OCI-LY3 (cell line): ENCODE data around the gene HYAL2.

ENCODE experiments used
- H2AFZ ChIP-seq: fragments of 200-600, 300-600 bp; shearing (Covaris generic); 2 replicates; pipeline ENCODE4 v1.6.0; 2014; ENCODE audit warnings: antibody characterized with exemption, low read depth, low read length
- H3K27ac ChIP-seq: fragments of 200-600, 300-600 bp; sonication (generic); 2 replicates; pipeline ENCODE4 v1.5.1; 2014; ENCODE audit warnings: mild to moderate bottlenecking, low read length, moderate library complexity, mixed read lengths
- H3K27me3 ChIP-seq: fragments of 200-600, 300-600 bp; sonication (generic); 2 replicates; pipeline ENCODE4 v1.6.1; 2014; ENCODE audit warnings: low read depth, low read length, mixed read lengths
- H3K36me3 ChIP-seq: fragments of 200-600, 300-600 bp; sonication (generic); replicated peaks from 2 replicates; pipeline ENCODE3; 2014; ENCODE audit warnings: low read depth, low read length, mixed read lengths
- H3K4me1 ChIP-seq: fragments of 300-600, 200-600 bp; sonication (generic); 2 replicates; pipeline ENCODE4 v1.6.1; 2014; ENCODE audit warnings: low read length, mixed read lengths
- H3K4me2 ChIP-seq: fragments of 200-600, 300-600 bp; sonication (generic); 2 replicates; pipeline ENCODE4 v1.6.1; 2014; ENCODE audit warnings: low read length, mixed read lengths
- H3K4me3 ChIP-seq: fragments of 300-600, 200-600 bp; sonication (generic); 2 replicates; pipeline ENCODE4 v1.5.1; 2014; ENCODE audit warnings: antibody characterized with exemption, mild to moderate bottlenecking, low read length, moderate library complexity
- H3K79me2 ChIP-seq: fragments of 300-600, 200-600 bp; shearing (Covaris generic); 2 replicates; pipeline ENCODE4 v1.6.1; 2014; ENCODE audit warnings: mild to moderate bottlenecking, low read length, mixed read lengths
- H3K9ac ChIP-seq: fragments of 300-600, 200-600 bp; shearing (Covaris generic); 2 replicates; pipeline ENCODE4 v1.6.0; 2014; ENCODE audit warnings: mild to moderate bottlenecking, low read length, moderate library complexity
- H3K9me3 ChIP-seq: fragments of 200-600, 300-600 bp; shearing (Covaris generic); 2 replicates; pipeline ENCODE4 v1.6.1; 2014; ENCODE audit warnings: low read length, mixed read lengths; ENCODE audit not compliant: insufficient read depth
- H4K20me1 ChIP-seq: fragments of 200-600, 300-600 bp; sonication (generic); 2 replicates; pipeline ENCODE4 v1.6.1; 2016; ENCODE audit warnings: low read length, mixed read lengths; ENCODE audit not compliant: insufficient read depth
- CTCF ChIP-seq: fragments of 200-600, 300-600 bp; sonication (generic); IDR thresholded peaks from 2 replicates; pipeline ENCODE4 v1.5.1; 2014; ENCODE audit warnings: antibody characterized with exemption, low read length, low read depth
- EZH2phosphoT487 ChIP-seq: fragments of 200-600 bp; shearing (Covaris generic); IDR thresholded peaks from 2 replicates; pipeline ENCODE4 v1.6.1; 2018; ENCODE audit warnings: antibody characterized with exemption, mixed run types, low read depth

HYAL2 gene

GRCh38 chr3:50270422-50271224, 51.9 kb downstream of the HYAL2 start:
- no peak overlapping the region for H3K9ac ChIP-seq
- H4K20me1 ChIP-seq, result no peaks in the 10 kb centered on the region
- no peak overlapping the region for H3K27ac ChIP-seq
- no peaks in the 10 kb centered on the region for H3K79me2 ChIP-seq
- no peaks in the 10 kb centered on the region for H3K36me3 ChIP-seq
- TF ChIP-seq EZH2phosphoT487 (no peak), CTCF (no peak)
- no peak overlapping the region for H2AFZ ChIP-seq
- peaks cover 30% of the 10 kb centered on the region for H3K27me3 ChIP-seq
- no peak overlapping the region for H3K4me2 ChIP-seq
- peaks cover 9% of the 10 kb centered on the region; the same call in 1 of the 2 replicates for H3K4me1 ChIP-seq
- no peaks in the 10 kb centered on the region for H3K9me3 ChIP-seq
- H3K4me3 ChIP-seq, result no peak overlapping the region

GRCh38 chr3:50269977-50270413, 52.5 kb downstream of the HYAL2 start:
- H4K20me1 ChIP-seq, result no peaks in the 10 kb centered on the region
- no peak for TF ChIP-seq EZH2phosphoT487
- no peak for TF ChIP-seq CTCF
- H3K4me3 ChIP-seq, result no peak overlapping the region
- no peak overlapping the region for H3K27ac ChIP-seq
- no peaks in the 10 kb centered on the region for H3K36me3 ChIP-seq
- no peaks in the 10 kb centered on the region for H3K9me3 ChIP-seq
- no peak overlapping the region for H2AFZ ChIP-seq
- H3K4me1 ChIP-seq, result peaks cover 9% of the 10 kb centered on the region; the same call in 1 of the 2 replicates
- H3K27me3 ChIP-seq, result peaks cover 30% of the 10 kb centered on the region
- H3K9ac ChIP-seq, result no peak overlapping the region
- H3K79me2 ChIP-seq, result no peaks in the 10 kb centered on the region
- H3K4me2 ChIP-seq, result no peak overlapping the region

- H3K36me3 ChIP-seq, result no peaks in the 10 kb centered on the region
- no peaks in the 10 kb centered on the region for H4K20me1 ChIP-seq
- H3K4me3 ChIP-seq, result no peak overlapping the region
- no peaks in the 10 kb centered on the region for H3K9me3 ChIP-seq
- peaks cover 9% of the 10 kb centered on the region; the same call in 1 of the 2 replicates for H3K4me1 ChIP-seq
- no peak overlapping the region for H3K4me2 ChIP-seq
- TF ChIP-seq EZH2phosphoT487, result no peak
- TF ChIP-seq CTCF, result no peak
- no peaks in the 10 kb centered on the region for H3K79me2 ChIP-seq
- no peak overlapping the region for H3K9ac ChIP-seq
- H3K27me3 ChIP-seq, result peaks cover 30% of the 10 kb centered on the region
- H3K27ac ChIP-seq, result no peak overlapping the region
- no peak overlapping the region for H2AFZ ChIP-seq
Observed at GRCh38 chr3:50269460-50269859, 53.1 kb downstream of the HYAL2 start.

GRCh38 chr3:50268703-50269451, 53.7 kb downstream of the HYAL2 start, which contains the start of gene SEMA3B:
SEMA3B (plus strand) TSS chr3:50269147; CDS start chr3:50269241, 94 bp downstream.
- TF ChIP-seq EZH2phosphoT487 (no peak), CTCF (no peak)
- H4K20me1 ChIP-seq, result no peaks in the 10 kb centered on the region
- H3K27me3 ChIP-seq, result peaks cover 28% of the 10 kb centered on the region
- no peak within 1 kb of the TSS for H3K27ac ChIP-seq
- H3K36me3 ChIP-seq, result no peaks in the 10 kb centered on the region
- H2AFZ ChIP-seq, result no peak within 1 kb of the TSS
- H3K9me3 ChIP-seq, result no peaks in the 10 kb centered on the region
- H3K4me2 ChIP-seq, result no peak within 1 kb of the TSS
- H3K4me1 ChIP-seq, result peaks cover 9% of the 10 kb centered on the region; the same call in 1 of the 2 replicates
- H3K4me3 ChIP-seq, result no peak within 1 kb of the TSS
- H3K9ac ChIP-seq, result no peak within 1 kb of the TSS
- H3K79me2 ChIP-seq, result no peaks in the 10 kb centered on the region
